Pulmonary artery endothelial cell (primary cell): ENCODE measurements around the gene TJP2. TPM values are rescaled to one million over a fixed set of nuclear protein-coding genes. Genes with fewer than 3 reads are reported as not detected.

Experiments used
- DNase-seq: peaks from one replicate; pipeline ENCODE4 v3.0.0-alpha.2; 2011; ENCODE audit warnings: low read depth, low spot score
- total RNA-seq: library from RNA; depleted of rRNA; stranded (reverse); fragments of >200 nt; gene quantifications from 2 replicates; pipeline ENCODE4 v1.2.3, GENCODE V29; 2014

Gene TJP2
- total RNA-seq, 1 donor from 2014 or later: 243 TPM

DNA sequence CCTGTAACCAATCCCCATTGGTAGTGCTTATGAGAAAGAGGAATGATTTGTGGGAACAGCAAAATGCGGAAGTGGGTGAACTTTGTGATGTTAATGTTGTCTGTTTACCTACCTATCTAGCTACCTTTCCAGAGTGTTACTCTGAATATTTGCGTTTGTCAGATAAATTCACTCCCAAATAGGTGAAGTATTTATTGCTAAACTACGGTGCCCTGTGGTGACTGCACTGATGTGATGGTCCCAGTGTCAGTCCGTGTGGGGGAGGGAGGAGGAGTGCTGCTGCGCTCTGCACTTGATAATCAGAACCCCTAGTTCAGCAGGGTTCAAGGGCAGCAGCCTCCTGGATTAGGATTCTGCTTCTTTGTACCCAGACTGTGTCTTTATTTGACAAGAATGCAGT is 55.3 kb downstream of the TJP2 start:
- DNase-seq: no peak

DNA sequence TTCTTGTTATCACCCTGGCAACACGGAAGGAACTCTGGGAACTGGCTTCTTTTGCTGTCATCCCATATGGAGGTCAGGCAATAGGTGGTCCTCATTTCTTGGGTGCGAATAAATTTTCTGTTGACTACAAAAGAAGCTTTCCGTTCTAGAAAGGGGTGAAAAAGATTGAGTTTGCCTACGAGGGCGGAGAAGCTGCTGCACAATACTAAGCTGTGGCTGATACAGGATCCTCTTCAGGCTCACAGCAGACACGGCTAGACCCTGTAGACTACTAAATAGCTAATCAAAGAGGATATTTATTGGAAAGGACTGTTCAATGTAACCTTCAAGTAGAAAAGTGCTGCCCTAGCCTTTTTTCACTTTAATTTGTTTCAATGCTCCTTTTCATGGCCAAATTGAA is 58.1 kb downstream of the TJP2 start:
- no peak for DNase-seq

- no peak for DNase-seq
These were observed 60.6 kb downstream of the TJP2 start for GRCh38 chr9:69234683-69235082.

DNA sequence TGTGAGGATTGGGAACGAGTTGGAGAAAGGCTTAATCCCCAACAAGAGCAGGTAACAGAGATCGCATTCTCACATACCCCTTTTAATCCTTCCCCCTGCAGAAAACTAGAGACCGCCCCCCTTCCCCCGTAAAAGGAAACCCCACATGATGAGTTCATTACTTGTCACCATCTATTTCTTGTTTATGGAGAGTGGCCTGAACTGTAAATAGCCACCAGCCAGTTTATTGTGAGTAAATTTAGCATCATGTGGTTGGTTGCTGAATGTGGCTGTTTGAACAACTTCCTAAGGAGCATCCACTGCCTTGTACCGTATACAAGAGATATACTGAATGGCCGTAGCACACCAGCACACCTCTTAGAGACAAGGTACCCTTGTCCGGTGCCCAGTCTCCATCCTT is 62.1 kb downstream of the TJP2 start:
- DNase-seq: no peak

DNA sequence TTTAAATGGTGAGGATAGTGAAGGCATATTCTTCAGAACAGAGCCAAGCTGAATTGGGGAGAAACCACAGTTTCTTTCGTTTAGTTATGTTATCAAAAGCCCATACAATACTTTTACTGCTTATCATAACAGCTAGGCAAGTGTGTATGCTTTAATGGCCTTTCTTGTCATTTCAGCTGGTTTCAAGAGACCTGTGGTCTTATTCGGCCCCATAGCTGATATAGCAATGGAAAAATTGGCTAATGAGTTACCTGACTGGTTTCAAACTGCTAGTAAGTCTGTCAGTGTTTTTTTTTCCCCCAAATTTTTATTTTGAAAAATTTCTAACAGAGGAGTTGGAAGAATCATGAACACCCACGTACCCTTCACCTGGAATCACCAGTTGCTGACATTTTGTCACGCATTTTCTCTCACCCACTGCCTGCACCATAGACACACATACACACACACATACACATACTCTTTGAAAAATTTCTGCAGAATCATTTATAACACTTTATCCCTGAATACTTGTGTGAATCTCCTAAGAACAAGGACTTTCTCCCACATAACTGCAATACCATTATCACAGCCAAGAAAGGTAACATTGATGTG is 63.7 kb downstream of the TJP2 start:
- no peak for DNase-seq

DNA sequence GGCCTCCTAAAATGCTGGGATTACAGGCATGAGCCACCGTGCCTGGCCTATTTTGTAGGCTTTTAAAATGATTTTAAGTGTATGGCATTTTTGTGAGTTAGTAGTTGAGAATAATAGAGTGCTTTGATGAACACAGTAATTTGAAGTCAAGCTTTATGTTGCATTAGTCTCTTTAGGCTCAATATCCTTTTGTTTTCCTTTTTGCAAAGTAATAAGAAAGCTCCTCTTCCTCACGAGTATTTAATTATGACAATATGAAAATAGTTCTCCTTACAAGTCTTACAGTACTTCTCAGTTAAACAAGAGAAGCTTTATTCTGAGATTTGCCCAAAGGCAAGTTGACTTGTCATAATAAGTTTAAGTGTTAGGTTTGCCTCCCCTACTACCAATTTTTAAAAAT is 69.0 kb downstream of the TJP2 start:
- no peak for DNase-seq

- DNase-seq: no peak
These were observed 72.6 kb downstream of the TJP2 start for GRCh38 chr9:69246629-69247028.

DNA sequence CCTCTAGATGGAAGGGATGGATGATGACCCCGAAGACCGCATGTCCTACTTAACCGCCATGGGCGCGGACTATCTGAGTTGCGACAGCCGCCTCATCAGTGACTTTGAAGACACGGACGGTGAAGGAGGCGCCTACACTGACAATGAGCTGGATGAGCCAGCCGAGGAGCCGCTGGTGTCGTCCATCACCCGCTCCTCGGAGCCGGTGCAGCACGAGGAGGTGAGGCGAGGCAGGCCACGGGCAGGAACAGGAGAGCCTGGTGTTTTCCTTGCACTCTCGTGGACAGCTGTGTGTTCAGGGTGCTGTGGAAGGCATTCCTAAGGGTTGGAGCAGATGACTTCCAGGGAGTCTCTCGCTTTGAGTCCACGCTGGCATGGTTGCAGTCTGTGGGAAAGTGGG is 73.9 kb downstream of the TJP2 start:
- DNase-seq: no peak

DNA sequence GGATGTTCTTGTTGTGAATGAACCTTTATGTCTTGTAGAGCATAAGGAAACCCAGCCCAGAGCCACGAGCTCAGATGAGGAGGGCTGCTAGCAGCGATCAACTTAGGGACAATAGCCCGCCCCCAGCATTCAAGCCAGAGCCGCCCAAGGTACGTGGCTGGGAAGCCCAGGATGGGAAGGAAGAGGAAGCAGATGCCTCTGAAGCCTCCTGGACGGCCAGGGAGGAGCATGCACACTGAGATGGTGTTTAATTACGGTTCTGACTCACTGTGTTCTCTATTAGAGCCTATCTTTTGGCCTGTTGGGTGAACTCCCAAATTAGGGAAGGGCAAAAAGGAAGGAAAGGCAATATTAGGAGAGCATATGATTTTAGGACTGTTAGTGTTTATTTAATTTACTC is 75.3 kb downstream of the TJP2 start:
- DNase-seq: no peak

GRCh38 chr9:69250681-69251080 is 76.6 kb downstream of the TJP2 start:
- no peak for DNase-seq

DNA sequence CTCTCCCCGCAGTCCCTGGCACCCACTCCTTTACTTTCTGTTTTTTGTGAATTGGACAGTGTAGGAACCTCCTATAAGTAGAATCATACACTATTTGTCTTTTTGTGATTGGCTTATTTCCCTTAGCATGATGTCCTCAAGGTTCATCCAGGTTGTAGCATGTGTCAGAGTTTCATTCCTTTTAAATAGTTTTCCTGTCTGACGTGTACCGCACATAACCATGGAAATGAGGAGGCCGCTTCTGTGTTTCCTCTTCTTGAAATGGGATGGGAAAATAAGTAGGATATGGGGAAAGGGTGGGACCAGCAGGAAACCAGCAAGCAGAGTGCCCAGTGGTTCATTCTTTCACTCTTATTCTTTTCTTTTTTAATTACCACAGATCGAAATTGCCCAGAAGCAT is 78.4 kb downstream of the TJP2 start:
- no peak for DNase-seq

- DNase-seq: no peak
These were observed 79.0 kb downstream of the TJP2 start for GRCh38 chr9:69253057-69253456.

DNA sequence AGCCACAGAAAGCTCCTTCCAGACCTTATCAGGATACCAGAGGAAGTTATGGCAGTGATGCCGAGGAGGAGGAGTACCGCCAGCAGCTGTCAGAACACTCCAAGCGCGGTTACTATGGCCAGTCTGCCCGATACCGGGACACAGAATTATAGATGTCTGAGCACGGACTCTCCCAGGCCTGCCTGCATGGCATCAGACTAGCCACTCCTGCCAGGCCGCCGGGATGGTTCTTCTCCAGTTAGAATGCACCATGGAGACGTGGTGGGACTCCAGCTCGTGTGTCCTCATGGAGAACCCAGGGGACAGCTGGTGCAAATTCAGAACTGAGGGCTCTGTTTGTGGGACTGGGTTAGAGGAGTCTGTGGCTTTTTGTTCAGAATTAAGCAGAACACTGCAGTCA is 80.1 kb downstream of the TJP2 start:
- no peak for DNase-seq

- no peak for DNase-seq
These were observed 81.5 kb downstream of the TJP2 start for GRCh38 chr9:69255591-69255990.

DNA sequence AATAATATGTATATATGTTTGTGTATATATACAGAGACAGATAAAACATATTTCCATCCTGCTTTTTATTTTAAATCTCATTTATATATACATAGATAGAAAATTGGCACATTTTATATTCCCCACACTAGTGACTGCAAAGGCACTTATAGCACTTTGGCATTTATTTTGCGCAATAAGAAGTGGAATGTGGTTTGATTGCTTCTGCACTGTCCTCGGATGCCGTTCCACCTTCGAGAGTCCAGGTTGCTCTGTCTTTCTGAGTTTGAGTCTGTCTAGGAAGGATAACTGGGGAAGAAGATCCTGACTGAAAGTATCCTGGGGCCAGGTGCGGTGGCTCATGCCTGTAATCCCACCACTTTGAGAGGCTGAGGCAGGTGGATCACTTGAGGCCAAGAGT is 84.5 kb downstream of the TJP2 start:
- DNase-seq: no peak

GRCh38 chr9:69260161-69260560 is 86.1 kb downstream of the TJP2 start:
- DNase-seq: no peak

DNA sequence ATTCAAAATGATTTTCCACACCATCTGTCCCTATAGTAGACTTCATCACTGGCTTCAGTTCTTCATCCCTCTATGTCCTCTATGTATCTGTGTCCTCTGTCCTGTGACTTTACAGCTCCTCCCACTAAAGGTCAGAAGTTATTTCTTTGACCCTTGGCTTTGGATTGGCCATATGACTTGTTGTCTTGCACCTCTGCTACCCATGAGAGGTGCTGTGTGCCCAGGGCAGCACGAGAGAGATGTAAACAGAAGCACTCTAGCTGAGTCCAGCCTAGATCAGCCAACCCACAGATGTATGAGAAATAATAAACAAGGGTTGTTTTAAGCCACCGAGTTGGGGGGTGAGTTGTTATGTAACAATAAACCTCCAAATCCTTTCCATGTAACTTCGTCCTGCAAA is 87.6 kb downstream of the TJP2 start:
- DNase-seq: no peak

DNA sequence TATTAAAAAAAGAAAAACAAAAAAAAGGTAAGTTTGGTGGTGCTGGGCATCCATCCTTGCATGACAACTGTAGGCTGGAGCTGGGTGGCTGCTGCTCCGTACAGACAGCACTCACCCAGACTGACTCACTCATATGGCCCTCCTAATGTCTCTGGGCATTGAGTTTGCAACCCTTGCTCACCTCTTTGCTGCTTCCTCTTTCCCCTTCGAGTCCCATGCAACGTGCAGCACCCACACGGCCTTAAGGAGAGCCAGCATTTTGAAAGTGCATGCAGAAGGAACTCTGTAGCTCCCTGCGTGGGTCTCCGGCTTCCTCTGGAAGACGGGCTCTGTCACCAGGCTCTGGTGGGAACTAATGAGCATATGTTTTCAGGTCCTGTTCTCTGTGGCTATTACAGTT is 90.4 kb downstream of the TJP2 start:
- DNase-seq: no peak

DNA sequence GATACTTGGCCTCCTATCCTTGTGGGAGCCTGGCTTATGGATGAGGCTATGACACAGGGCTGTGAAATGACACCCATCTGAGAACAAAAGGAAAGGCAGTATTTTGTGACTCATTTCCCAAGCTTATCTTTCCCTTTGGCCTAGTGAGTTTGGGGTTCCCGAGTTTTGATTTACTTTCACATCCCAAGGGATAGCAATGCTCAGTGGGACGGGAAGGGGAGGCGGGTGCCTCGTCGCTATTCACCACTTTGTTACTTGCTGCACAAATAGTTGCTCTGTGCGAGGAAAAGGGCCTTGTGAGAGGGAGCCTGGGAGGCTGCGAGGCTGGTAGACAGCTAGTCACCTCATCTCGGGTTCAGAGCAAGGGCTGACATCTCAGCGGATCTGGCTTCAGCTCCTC is 91.8 kb downstream of the TJP2 start:
- no peak for DNase-seq

GRCh38 chr9:69272212-69272611 is 98.1 kb downstream of the TJP2 start:
- DNase-seq: no peak

DNA sequence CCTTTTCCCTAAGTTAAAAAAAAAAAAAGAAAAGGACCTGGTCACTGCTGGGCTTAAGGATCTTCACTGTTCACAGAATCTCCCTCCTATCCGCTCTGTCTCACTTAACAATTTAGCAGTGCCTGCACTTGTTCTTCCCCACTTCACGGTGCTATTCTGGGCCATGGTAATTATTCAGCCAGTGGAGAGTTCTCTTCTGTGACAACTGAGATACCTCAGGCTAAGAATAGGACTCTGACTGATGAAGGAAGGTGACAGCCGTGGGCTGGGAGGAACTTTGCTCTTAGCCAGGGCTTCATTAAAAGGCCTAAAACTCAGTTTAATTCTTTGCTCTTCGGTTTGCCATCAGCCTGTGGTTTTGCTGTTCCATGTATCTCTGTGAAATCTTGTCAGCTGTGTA is 99.1 kb downstream of the TJP2 start:
- DNase-seq: no peak

DNA sequence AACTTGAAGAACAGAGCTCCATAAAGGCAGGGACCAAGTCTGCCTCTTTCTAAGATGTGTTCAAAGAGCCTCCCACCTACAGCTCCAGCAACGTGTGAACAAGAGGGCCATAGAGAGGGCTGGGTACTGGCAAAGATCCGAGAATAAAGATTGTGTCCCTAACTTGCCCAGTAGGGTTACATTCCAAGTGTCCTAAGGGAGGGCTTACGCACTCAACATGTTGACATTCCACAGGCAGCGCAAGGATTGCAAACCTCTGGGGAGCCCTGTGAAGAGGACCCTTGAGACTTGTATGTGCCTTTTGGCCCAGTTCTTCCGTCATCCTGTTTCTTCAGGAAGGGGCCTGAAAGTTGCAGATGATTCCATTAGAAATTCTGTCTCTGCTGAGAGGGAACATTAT is 102.7 kb downstream of the TJP2 start:
- no peak for DNase-seq

DNA sequence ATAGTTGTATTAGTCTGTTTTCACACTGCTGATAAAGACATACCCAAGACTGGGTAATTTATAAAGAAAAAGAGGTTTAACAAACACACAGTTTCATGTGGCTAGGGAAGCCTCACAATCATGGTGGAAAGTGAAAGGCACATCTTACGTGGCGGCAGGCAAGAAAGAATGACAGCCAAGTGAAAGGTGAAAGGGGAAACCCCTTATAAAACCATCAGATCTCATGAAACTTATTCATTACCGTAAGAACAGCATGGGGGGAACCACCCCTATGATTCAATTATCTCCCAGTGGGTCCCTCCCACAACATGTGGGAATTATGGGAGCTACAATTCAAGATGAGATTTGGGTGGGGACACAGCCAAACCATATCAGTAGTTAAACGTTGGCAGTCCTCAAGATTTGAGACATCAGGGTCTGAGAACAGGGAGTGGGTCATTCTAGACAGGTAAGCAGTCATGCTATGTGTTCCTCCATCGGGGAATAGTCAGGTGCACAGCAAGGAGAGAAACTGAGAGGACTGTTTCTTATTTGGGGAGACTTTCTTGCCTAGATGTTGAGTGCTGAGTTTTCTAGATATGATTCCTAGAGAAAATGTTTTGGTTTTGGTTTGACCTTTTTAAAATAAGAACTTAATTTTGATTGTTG is 105.1 kb downstream of the TJP2 start:
- DNase-seq: no peak

GRCh38 chr9:69279733-69280132 is 105.7 kb downstream of the TJP2 start:
- DNase-seq: no peak
